Choroid plexus epithelial cell (primary cell): ENCODE measurements around the gene CELF2.
A peak's percentile ranks its signal among the peaks of the same experiment; 100 is the strongest.

Experiments
- DNase-seq: peaks from one replicate; pipeline ENCODE4 v3.0.0-alpha.2; 2010; ENCODE audit warnings: low read depth
- H3K4me3 ChIP-seq: 2 replicates; pipeline ENCODE4 v1.5.1; 2011; ENCODE audit warnings: low read depth, mild to moderate bottlenecking, control low read depth, low read length, moderate library complexity
- TF ChIP-seq, protein P1 (sequence below): conservative IDR thresholded peaks from 2 replicates; pipeline ENCODE4 v1.5.1; 2011; ENCODE audit warnings: low read depth, mild to moderate bottlenecking, control low read depth, inconsistent platforms, low read length, moderate library complexity

CELF2 gene

DNA sequence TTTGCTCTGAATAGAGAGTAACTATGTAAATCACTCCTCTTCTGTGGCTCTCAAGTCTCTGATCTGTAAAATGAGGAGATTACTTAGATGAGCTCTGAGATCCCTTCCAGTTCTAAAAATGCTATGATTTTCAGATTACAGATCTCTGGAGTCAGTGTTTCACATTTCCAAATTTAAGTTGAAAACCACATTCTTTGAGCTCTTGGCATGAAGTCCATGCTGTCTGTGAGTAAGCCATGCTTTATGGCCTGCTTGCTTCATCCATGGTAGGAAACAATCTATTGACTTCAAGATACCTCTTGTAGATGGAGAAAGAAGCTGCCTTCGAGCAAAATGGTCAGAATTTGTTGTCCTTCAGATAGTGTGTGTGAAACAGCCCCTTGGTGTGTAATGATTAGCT is 64.9 kb downstream of the CELF2 start:
- no peak overlapping the region for H3K4me3 ChIP-seq
- TF ChIP-seq, protein P1, sequence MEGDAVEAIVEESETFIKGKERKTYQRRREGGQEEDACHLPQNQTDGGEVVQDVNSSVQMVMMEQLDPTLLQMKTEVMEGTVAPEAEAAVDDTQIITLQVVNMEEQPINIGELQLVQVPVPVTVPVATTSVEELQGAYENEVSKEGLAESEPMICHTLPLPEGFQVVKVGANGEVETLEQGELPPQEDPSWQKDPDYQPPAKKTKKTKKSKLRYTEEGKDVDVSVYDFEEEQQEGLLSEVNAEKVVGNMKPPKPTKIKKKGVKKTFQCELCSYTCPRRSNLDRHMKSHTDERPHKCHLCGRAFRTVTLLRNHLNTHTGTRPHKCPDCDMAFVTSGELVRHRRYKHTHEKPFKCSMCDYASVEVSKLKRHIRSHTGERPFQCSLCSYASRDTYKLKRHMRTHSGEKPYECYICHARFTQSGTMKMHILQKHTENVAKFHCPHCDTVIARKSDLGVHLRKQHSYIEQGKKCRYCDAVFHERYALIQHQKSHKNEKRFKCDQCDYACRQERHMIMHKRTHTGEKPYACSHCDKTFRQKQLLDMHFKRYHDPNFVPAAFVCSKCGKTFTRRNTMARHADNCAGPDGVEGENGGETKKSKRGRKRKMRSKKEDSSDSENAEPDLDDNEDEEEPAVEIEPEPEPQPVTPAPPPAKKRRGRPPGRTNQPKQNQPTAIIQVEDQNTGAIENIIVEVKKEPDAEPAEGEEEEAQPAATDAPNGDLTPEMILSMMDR = no peak
- DNase-seq = peak; percentile 1

DNA sequence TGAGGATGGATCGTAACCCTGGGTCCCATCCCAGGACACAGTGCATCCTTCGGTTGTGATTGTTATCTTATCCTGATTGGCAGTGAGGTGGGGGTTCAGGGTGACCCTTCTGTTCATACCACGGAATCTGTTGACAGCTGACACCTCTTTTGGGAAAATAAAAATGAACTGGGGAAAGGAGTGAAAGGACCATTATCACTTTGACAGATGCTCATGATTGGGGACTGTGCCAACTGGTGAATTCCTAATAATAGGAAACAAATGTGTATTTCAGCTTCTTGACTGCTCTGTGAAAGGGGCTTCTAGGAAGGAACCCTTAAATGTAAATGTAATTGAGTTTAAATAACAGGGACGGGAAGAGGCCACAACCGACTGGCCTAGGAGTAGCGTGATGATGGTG is 65.4 kb downstream of the CELF2 start:
- H3K4me3 ChIP-seq = no peak overlapping the region
- DNase-seq = no peak
- TF ChIP-seq, protein P1 = no peak

DNA sequence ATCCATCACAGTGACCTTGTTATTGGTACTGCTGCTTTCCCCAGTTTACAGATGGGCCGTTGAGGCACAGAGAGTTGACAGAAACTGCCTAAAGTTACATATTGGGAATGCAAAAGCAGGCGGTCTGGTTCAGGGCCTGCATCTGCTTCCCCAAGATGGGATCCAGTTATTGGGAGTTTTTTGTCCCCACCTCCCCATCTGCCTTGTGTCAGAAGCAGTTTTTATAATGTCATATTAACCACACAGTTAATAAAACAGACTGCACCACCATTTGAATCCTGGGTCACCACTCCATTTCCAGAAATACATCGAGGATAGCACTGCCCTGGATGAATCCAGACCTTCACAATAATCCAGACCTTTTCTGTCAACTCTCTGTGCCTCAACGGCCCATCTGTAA is 67.9 kb downstream of the CELF2 start:
- TF ChIP-seq, protein P1 = no peak
- no peak for DNase-seq

DNA sequence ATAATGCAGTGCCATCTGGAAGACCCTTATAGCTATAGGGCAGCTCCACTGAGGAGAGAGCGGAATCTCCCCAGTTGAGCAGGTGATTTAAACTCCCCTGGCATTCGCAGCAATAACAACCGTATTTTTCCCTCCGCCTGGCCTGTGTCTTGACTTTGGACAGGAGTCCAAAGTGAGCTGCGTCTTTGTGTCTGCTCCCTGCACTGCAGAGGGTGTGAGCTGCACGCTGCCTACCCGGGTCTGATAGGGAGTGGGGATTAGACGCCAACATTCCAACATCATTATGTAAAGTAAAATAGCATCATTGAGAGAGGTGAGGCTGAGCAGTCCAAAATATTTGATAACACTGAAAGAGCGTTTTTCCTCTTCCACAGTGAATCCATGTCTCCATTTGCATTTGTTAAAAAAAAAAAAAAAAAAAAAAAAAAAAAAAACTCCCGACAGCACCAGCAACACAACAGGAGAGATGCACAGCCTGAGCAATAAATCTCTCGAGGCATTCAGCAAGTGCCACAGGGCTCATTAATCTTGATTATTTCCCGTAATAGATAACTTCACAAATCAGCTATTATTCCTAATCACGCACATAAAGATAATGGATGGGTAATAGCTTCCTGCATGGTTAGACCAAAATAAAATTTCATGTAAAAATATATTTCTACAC is 68.6 kb downstream of the CELF2 start:
- no peak overlapping the region for H3K4me3 ChIP-seq
- TF ChIP-seq, protein P1 = no peak
- no peak for DNase-seq

More for the DNA sequence above, 67.9 kb downstream of the CELF2 start:
- H3K4me3 ChIP-seq = no peak overlapping the region

DNA sequence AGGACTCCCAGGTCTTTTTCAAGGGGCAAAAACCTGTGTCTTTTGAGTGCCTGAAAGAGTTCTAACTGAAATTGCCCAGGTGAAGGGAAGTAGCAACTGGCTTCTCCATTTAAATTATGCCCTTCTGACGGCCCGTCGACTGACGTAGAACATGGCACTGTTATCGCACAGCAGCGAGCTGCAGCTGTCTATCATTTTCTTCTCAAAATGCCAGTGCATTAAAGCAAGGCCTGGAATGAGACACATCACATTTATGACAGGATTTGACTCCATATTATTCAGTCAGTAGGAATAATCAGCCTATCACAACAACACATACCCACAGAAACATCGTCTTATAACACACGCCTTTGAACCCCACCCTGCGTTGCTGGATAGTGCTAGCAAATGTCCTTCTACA is 69.7 kb downstream of the CELF2 start:
- no peak overlapping the region for H3K4me3 ChIP-seq
- TF ChIP-seq, protein P1 = no peak
- no peak for DNase-seq

DNA sequence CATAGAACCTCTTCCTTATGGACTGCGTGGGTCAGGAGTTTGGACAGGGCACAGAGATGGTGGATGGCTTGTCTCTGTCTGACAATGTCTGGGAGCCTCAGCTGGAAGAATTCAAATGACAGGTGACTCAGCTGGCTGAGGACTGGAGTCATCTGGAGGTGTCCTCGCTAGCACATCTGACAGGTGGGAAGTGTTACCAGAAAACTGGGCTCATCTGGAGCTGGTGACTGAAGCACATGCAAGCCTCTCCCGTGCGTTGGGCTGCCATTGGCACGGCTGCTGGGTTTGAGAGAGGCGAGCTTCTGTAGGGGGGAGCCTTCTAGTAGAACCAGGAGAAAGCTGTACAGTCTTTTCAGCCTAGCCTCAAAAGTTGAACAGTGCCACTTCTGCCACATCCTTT is 71.0 kb downstream of the CELF2 start:
- DNase-seq = no peak
- no peak overlapping the region for H3K4me3 ChIP-seq
- TF ChIP-seq, protein P1 = no peak

DNA sequence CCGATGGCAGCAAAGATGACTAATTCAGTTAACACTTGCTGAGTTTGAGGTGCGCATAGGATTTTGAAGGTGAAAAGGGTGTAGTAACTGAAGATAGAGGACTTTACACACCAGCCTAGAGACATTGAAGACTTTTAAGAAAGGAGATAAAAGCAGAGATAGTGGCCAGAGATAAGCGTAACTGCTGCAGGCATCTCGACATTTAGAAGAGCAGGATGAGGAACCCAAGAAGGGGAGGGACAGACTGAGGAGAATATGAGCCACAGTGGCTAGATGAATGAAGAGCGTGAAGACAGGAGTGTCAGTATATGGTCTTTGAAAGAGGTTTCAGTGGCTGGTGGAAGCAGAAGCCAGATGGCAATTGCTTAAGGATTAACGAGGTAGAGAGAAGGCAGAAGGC is 71.6 kb downstream of the CELF2 start:
- no peak overlapping the region for H3K4me3 ChIP-seq
- DNase-seq = no peak
- TF ChIP-seq, protein P1 = no peak
